ENCODE measurements around the gene IYD. TPM values are rescaled to one million over a fixed set of nuclear protein-coding genes. Genes with fewer than 3 reads are reported as not detected.
A peak's percentile ranks its signal among the peaks of the same experiment; 100 is the strongest.
"Not testable (repeated sequence)": the region's sequence is repeated elsewhere in the genome, so short reads cannot be mapped to it uniquely, and the experiment has no call there.

IYD gene
- total RNA-seq, 1 experiment from 2014 or later, result 0.03 TPM

- H3K9me3 ChIP-seq, H3K27me3 ChIP-seq, DNase-seq, H3K4me3 ChIP-seq, H3K36me3 ChIP-seq: not testable (repeated sequence)
These were observed 5.5 kb downstream of the IYD start for GRCh38 chr6:150374346-150374745.

- peak; percentile 15 for DNase-seq
- H3K36me3 ChIP-seq, result no peaks in the 10 kb centered on the region
- H3K4me3 ChIP-seq, result no peak overlapping the region
- H3K9me3 ChIP-seq, result no peaks in the 10 kb centered on the region
- H3K27me3 ChIP-seq, result no peaks in the 10 kb centered on the region
These were observed 8.5 kb downstream of the IYD start for GRCh38 chr6:150377211-150377781.

GRCh38 chr6:150380256-150380655 is 11.4 kb downstream of the IYD start:
- no peaks in the 10 kb centered on the region for H3K27me3 ChIP-seq
- no peak overlapping the region for H3K4me3 ChIP-seq
- no peaks in the 10 kb centered on the region for H3K9me3 ChIP-seq
- no peaks in the 10 kb centered on the region for H3K36me3 ChIP-seq
- DNase-seq, result no peak

GRCh38 chr6:150382171-150382570 is 13.4 kb downstream of the IYD start:
- Histone ChIP-seq H3K4me3 (no peak overlapping the region), H3K27me3 (no peaks in the 10 kb centered on the region), H3K36me3 (no peaks in the 10 kb centered on the region), H3K9me3 (peaks cover 6% of the 10 kb centered on the region; the same call in 1 of the 2 replicates)
- no peak for DNase-seq

GRCh38 chr6:150391414-150391813 is 22.6 kb downstream of the IYD start:
- no peak for DNase-seq
- Histone ChIP-seq H3K9me3 (no peaks in the 10 kb centered on the region), H3K36me3 (no peaks in the 10 kb centered on the region), H3K4me3 (no peak overlapping the region), H3K27me3 (no peaks in the 10 kb centered on the region)

- no peak overlapping the region for H3K4me3 ChIP-seq
- no peaks in the 10 kb centered on the region for H3K9me3 ChIP-seq
- DNase-seq, result peak; percentile 47
- no peaks in the 10 kb centered on the region for H3K27me3 ChIP-seq
- no peaks in the 10 kb centered on the region for H3K36me3 ChIP-seq
These were observed 23.1 kb downstream of the IYD start for GRCh38 chr6:150391890-150392289.

- H3K9me3 ChIP-seq, result no peaks in the 10 kb centered on the region
- no peak for DNase-seq
- H3K27me3 ChIP-seq, result no peaks in the 10 kb centered on the region
- H3K36me3 ChIP-seq, result no peaks in the 10 kb centered on the region
- H3K4me3 ChIP-seq, result no peak overlapping the region
These were observed 23.8 kb downstream of the IYD start for GRCh38 chr6:150392452-150393220.

- no peaks in the 10 kb centered on the region for H3K9me3 ChIP-seq
- H3K27me3 ChIP-seq, result no peaks in the 10 kb centered on the region
- DNase-seq, result no peak
- no peaks in the 10 kb centered on the region for H3K36me3 ChIP-seq
- H3K4me3 ChIP-seq, result no peak overlapping the region
These were observed 25.5 kb downstream of the IYD start for GRCh38 chr6:150394053-150394898.

GRCh38 chr6:150394899-150395295 is 26.1 kb downstream of the IYD start:
- H3K36me3 ChIP-seq, result no peaks in the 10 kb centered on the region
- no peaks in the 10 kb centered on the region for H3K9me3 ChIP-seq
- H3K4me3 ChIP-seq, result no peak overlapping the region
- DNase-seq, result no peak
- no peaks in the 10 kb centered on the region for H3K27me3 ChIP-seq

GRCh38 chr6:150395388-150396009 is 26.7 kb downstream of the IYD start:
- no peak overlapping the region for H3K4me3 ChIP-seq
- H3K9me3 ChIP-seq, result no peaks in the 10 kb centered on the region
- peak; percentile 36 for DNase-seq
- no peaks in the 10 kb centered on the region for H3K36me3 ChIP-seq
- no peaks in the 10 kb centered on the region for H3K27me3 ChIP-seq

GRCh38 chr6:150403458-150404246 is 34.8 kb downstream of the IYD start:
- Histone ChIP-seq H3K4me3 (no peak overlapping the region), H3K36me3 (no peaks in the 10 kb centered on the region), H3K27me3 (no peaks in the 10 kb centered on the region), H3K9me3 (no peaks in the 10 kb centered on the region)
- peak; percentile 95 for DNase-seq

- no peaks in the 10 kb centered on the region for H3K27me3 ChIP-seq
- DNase-seq, result no peak
- no peaks in the 10 kb centered on the region for H3K36me3 ChIP-seq
- H3K9me3 ChIP-seq, result no peaks in the 10 kb centered on the region
- no peak overlapping the region for H3K4me3 ChIP-seq
These were observed 38.1 kb downstream of the IYD start for GRCh38 chr6:150406948-150407347.

- Histone ChIP-seq H3K9me3 (no peaks in the 10 kb centered on the region), H3K4me3 (no peak overlapping the region), H3K27me3 (no peaks in the 10 kb centered on the region), H3K36me3 (no peaks in the 10 kb centered on the region)
- no peak for DNase-seq
These were observed 40.0 kb downstream of the IYD start for GRCh38 chr6:150408842-150409241.

GRCh38 chr6:150409576-150410066 is 40.8 kb downstream of the IYD start:
- H3K36me3 ChIP-seq, result no peaks in the 10 kb centered on the region
- no peak overlapping the region for H3K4me3 ChIP-seq
- no peaks in the 10 kb centered on the region for H3K27me3 ChIP-seq
- no peak for DNase-seq
- no peaks in the 10 kb centered on the region for H3K9me3 ChIP-seq

- no peaks in the 10 kb centered on the region for H3K9me3 ChIP-seq
- H3K36me3 ChIP-seq, result no peaks in the 10 kb centered on the region
- H3K27me3 ChIP-seq, result no peaks in the 10 kb centered on the region
- DNase-seq, result no peak
- no peak overlapping the region for H3K4me3 ChIP-seq
These were observed 41.6 kb downstream of the IYD start for GRCh38 chr6:150410399-150410798.

- Histone ChIP-seq H3K9me3 (no peaks in the 10 kb centered on the region), H3K27me3 (no peaks in the 10 kb centered on the region), H3K4me3 (no peak overlapping the region), H3K36me3 (no peaks in the 10 kb centered on the region)
- no peak for DNase-seq
These were observed 42.1 kb downstream of the IYD start for GRCh38 chr6:150410906-150411305.

Measured in MG63 (cell line).